ENCODE data around the gene EPS15. TPM values are rescaled to one million over a fixed set of nuclear protein-coding genes. Genes with fewer than 3 reads are reported as not detected.
A peak's percentile ranks its signal among the peaks of the same experiment; 100 is the strongest.

EPS15 gene
- total and polyA plus RNA-seq, 12 donors, result 12.4 to 81.4 (median 63.0) TPM

DNA sequence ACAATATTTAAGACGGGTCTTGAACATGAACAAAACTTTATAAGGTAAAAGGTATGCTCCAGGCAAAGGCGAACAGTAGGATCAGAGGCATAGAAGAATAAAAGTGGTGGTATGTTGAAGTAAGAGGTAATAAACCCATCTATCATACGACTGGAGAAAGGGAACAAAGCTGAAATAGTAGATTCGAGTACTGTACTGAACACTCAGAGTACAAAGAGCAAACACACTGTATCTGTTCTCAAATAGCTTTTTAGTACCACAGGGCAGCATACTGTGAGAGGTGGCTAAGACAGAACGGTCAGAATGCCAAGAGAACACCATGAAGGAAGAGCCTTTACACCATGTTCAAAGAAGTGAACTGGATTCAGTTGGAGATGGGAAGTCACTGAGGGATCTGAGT, 83.2 kb downstream of the EPS15 start:
- DNase-seq, result no peak
- TF ChIP-seq, protein P1, sequence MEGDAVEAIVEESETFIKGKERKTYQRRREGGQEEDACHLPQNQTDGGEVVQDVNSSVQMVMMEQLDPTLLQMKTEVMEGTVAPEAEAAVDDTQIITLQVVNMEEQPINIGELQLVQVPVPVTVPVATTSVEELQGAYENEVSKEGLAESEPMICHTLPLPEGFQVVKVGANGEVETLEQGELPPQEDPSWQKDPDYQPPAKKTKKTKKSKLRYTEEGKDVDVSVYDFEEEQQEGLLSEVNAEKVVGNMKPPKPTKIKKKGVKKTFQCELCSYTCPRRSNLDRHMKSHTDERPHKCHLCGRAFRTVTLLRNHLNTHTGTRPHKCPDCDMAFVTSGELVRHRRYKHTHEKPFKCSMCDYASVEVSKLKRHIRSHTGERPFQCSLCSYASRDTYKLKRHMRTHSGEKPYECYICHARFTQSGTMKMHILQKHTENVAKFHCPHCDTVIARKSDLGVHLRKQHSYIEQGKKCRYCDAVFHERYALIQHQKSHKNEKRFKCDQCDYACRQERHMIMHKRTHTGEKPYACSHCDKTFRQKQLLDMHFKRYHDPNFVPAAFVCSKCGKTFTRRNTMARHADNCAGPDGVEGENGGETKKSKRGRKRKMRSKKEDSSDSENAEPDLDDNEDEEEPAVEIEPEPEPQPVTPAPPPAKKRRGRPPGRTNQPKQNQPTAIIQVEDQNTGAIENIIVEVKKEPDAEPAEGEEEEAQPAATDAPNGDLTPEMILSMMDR (IDR thresholded peaks at IDR 0.05), result no peak
- H3K9me3 ChIP-seq, result no peaks in the 10 kb centered on the region
- no peak overlapping the region for H3K27ac ChIP-seq
- H3K4me3 ChIP-seq, result no peak overlapping the region
- H3K27me3 ChIP-seq, result no peaks in the 10 kb centered on the region
- H3K4me1 ChIP-seq, result peaks cover 0 to 37% (median 14%) of the 10 kb centered on the region in 9 donors
- WGBS, 2 donors, result 97% methylated on average over 5 of the region's 5 CpGs
- H3K36me3 ChIP-seq, result peaks cover 0 to 90% (median 6%) of the 10 kb centered on the region in 9 donors
- intact Hi-C loops (cut with DNase I), result no loop called here
- no peak for ATAC-seq

DNA sequence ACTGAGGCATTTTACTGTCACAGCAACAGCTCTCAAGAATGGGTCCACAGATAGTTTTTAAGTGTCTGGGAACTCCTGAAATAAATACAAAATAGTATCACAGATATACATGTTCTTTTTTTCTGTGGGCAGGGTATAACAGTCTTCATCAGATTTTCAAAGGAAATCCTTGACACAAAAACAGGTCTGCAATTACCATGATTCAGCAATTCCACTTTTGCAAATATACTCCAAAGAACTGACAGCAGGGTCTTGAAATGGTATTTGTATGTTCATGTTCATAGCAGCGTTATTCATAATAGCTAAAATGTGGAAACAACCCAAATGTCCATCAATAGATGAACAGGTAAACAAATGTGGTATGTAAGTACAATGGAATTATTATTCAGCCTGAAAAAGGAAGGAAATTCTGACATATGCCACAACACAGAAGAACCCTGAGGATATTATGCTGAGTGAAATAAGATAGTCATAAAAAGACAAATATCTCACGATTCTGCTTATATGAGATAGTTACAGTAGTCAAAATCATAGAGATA, 85.0 kb downstream of the EPS15 start:
- no peak for ATAC-seq
- 61 to 70% methylated on average over 2 of the region's 2 CpGs for WGBS, 2 donors

DNA sequence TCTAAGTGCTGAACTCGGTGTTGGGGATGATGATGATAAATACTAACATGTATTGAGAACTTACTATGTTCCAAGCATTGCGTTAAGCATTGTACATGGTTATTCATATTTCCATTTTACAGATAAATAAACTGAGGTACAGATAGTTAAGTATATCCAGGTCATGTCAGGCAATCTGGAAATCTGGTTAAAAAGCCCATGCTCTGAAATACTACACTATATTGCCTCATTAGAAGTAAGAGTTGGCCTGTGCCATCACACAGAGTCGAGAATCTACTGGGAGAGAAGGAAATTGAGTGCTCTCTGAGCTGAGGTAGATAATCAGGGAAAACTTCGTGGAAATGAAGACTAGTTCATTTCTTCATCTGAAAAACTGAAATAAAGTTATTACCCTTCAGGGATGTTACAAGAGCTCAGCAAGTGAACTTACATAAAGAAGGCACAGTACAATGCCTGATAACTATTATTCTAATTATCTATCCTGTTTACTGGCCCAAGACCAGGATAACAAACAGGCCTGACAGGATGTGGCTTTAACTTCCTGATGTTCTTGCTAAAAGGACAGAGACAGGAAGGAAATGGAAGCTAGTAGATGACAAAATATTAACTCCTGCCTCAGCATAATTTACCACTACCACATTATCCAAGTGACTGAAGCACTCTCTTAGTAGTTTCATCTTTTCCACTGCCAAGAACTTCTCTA, 85.6 kb downstream of the EPS15 start:
- peaks cover 0 to 41% (median 12%) of the 10 kb centered on the region in 9 donors for H3K4me1 ChIP-seq
- H3K9me3 ChIP-seq, result peaks cover 0 to under 1% (median 0%) of the 10 kb centered on the region in 11 donors
- H3K36me3 ChIP-seq, result peaks cover 0 to 93% (median 8%) of the 10 kb centered on the region in 9 donors
- ATAC-seq (peak in 7 of 8 donors; percentile 55 to 79 (median 72)), DNase-seq (no peak)
- intact Hi-C loops (cut with DNase I), result no loop called here
- H3K4me3 ChIP-seq, result no peak overlapping the region
- whole genome bisulfite sequencing, 2 donors, result 69 to 78% methylated on average over 4 of the region's 4 CpGs
- TF ChIP-seq, protein P1 (IDR thresholded peaks at IDR 0.05), result no peak
- H3K27me3 ChIP-seq, result no peaks in the 10 kb centered on the region
- H3K27ac ChIP-seq, result peak overlapping the region in 7 of 10 donors; percentile 1 to 71 (median 37)

More for the DNA sequence above, 85.0 kb downstream of the EPS15 start:
- no peaks in the 10 kb centered on the region for H3K27me3 ChIP-seq
- peak overlapping the region in 1 of 10 donors; percentile 11 for H3K4me3 ChIP-seq
- TF ChIP-seq, protein P1 (IDR thresholded peaks at IDR 0.05), result no peak
- peaks cover 0 to 44% (median 14%) of the 10 kb centered on the region in 9 donors for H3K4me1 ChIP-seq
- DNase-seq, result no peak
- peaks cover 0 to 93% (median 8%) of the 10 kb centered on the region in 9 donors for H3K36me3 ChIP-seq
- intact Hi-C loops (cut with DNase I), result no loop called here
- H3K9me3 ChIP-seq, result no peaks in the 10 kb centered on the region
- peak overlapping the region in 6 of 10 donors; percentile 5 to 71 (median 38) for H3K27ac ChIP-seq

DNA sequence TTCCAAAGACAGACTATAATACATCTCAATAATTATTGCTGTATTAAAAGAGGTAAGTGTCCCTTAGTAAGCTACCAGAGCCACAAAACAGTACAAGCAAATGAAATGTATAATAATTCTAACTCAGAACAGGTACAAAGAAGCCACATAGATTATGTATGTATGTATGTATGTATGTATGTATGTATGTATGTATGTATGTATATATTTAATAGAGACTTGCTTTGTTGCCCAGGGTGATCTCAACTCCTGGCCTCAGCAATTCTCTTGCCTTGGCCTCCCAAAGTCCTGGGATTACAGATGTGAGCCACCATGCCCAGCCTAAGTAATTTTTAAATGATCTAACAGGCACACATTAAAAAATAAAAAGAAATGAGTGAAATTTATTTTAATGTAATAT, 86.9 kb downstream of the EPS15 start:
- Histone ChIP-seq H3K27me3 (no peaks in the 10 kb centered on the region), H3K36me3 (peaks cover 0 to 91% (median 18%) of the 10 kb centered on the region in 9 donors), H3K27ac (peak overlapping the region in 1 of 10 donors; percentile 71), H3K4me3 (no peak overlapping the region), H3K4me1 (peaks cover 0 to 41% (median 12%) of the 10 kb centered on the region in 9 donors), H3K9me3 (peaks cover 0 to 10% (median 5%) of the 10 kb centered on the region in 11 donors)
- intact Hi-C loops (cut with DNase I), result no loop called here
- no peak for ATAC-seq
- no peak for DNase-seq
- TF ChIP-seq, protein P1 (IDR thresholded peaks at IDR 0.05), result no peak

All from heart right ventricle (tissue), 16 donors.